ENCODE measurements around the gene TXN2.
"Not testable (repeated sequence)": the region's sequence is repeated elsewhere in the genome, so short reads cannot be mapped to it uniquely, and the experiment has no call there.

Gene TXN2

GRCh38 chr22:36481393-36482168 lies at the start of gene TXN2:
Gene TXN2 (minus strand): TSS chr22:36481640. CDS start chr22:36480837, 803 bp downstream.
- no peak for TF ChIP-seq CTCF (IDR thresholded peaks at IDR 0.05; ENCODE audit: borderline replicate concordance, insufficient read depth, low read depth, low read length)
- peak within 1 kb of the TSS; percentile 90 for H3K4me3 ChIP-seq (ENCODE audit: low read depth, low read length)

DNA sequence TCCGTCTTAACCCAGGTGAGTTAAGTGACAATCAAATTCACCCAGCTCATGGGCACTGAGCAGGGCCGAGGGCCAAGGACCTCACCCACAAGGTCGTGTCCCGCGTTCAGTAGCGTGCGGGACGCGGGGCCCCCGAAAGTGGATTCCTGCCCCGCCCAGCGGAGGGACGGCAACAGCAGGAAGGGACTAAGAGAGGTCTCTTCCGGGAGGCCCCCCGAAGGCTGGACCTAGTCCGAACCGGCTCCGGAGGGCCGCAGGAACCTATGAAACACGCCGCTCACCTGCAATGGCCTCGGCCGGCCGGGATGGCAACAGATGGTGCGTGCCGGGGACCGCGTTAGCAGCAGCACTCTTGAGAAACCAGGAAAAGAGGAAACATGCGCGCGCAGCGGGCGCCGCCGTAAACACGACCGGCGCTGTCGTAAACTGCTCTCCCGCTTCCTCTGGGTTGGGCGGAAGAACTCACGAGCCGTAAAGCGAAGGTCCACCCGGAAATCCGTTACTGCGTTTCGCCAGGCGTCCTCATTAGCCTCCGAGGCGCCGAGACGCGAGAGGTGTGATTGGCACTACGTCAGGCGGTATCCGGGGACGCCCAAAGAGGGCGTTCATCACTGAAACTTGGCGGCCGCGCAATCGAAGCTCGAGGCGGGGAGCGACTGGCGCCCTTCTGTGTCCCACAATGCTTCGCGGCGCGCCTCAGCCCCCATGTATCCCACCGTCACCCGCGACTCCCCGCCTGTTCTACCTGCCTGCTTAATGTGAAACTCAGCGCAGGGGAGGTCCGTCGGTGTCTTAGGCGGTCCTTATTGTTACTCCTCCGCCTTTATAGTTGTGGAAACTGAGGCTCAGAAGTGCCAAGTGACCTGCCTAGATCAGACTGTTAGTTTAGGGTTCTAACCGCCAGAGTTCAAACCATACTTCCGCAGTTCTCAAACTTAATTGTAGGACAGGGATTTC lies 47.6 kb upstream of the TXN2 start, which contains the start of gene EIF3D:
EIF3D (minus strand) TSS at position 372 of the 957 bp plus-strand sequence. CDS start 3,045 bp downstream, outside the sequence.
- no peak for TF ChIP-seq CTCF (IDR thresholded peaks at IDR 0.05; ENCODE audit: borderline replicate concordance, insufficient read depth, low read depth, low read length)
- H3K4me3 ChIP-seq (ENCODE audit: low read depth, low read length), result peak within 1 kb of the TSS; percentile 89

GRCh38 chr22:36528341-36528740 lies 46.9 kb upstream of the TXN2 start:
- TF ChIP-seq CTCF (IDR thresholded peaks at IDR 0.05; ENCODE audit: borderline replicate concordance, insufficient read depth, low read depth, low read length), result no peak
- H3K4me3 ChIP-seq (ENCODE audit: low read depth, low read length), result peak overlapping the region; percentile 89

- no peak for TF ChIP-seq CTCF (IDR thresholded peaks at IDR 0.05; ENCODE audit: borderline replicate concordance, insufficient read depth, low read depth, low read length)
Observed at GRCh38 chr22:36522662-36523061, 41.2 kb upstream of the TXN2 start.

DNA sequence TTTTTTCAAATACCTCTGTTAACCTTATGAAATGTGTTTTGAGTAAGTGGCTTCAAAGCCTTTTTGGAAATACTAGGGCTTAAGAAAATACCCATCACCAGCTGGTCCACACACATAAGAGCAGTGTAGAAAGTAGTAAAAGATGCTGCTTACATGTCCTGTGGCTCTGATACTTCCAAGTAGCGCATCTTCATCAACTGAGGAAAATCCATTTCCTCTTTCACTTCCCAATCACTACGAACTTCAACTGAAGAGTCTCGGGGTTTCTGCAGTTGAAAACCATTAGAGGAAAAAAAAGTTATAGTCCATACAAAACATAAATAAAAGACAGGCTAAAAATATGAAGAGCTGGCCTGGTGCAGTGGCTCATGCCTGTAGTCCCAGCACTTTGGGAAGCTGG lies 39.0 kb upstream of the TXN2 start:
- TF ChIP-seq CTCF (IDR thresholded peaks at IDR 0.05; ENCODE audit: borderline replicate concordance, insufficient read depth, low read depth, low read length), result no peak
- H3K4me3 ChIP-seq (ENCODE audit: low read depth, low read length), result no peak overlapping the region

More at GRCh38 chr22:36522662-36523061, 41.2 kb upstream of the TXN2 start:
- no peak overlapping the region for H3K4me3 ChIP-seq (ENCODE audit: low read depth, low read length)

- not testable (repeated sequence) for H3K4me3 ChIP-seq (ENCODE audit: low read depth, low read length)
Observed at GRCh38 chr22:36519906-36520305, 38.5 kb upstream of the TXN2 start.

DNA sequence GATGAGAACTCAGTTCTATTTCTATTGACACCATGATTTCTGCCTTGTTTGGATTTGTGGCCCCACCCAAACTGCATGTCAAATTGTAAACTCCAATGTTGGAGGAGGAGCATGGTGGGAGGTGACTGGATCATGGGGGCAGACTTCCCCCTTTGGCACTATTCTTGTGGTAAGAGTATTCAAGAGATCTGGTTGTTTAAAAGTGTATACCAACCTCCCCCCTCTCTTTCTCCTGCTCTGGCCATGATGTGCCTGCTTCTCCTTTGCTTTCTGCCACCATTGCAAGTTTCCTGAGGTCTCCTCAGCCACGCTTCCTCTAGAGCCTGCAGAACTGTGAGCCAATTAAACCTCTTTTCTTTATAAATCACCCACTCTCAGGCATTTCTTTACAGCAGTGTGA lies 33.3 kb upstream of the TXN2 start:
- TF ChIP-seq CTCF (IDR thresholded peaks at IDR 0.05; ENCODE audit: borderline replicate concordance, insufficient read depth, low read depth, low read length), result no peak
- H3K4me3 ChIP-seq (ENCODE audit: low read depth, low read length), result no peak overlapping the region
